ENCODE data around the gene CCR2.
"Not testable (repeated sequence)": the region's sequence is repeated elsewhere in the genome, so short reads cannot be mapped to it uniquely, and the experiment has no call there.

The CCR2 gene

GRCh38 chr3:46372492-46373359, 18.8 kb downstream of the CCR2 start:
- Histone ChIP-seq H3K4me3 (peak overlapping the region in 3 of 7 experiments; percentile 1 to 16 (median 11)), H3K27ac (peak overlapping the region in 5 of 21 experiments; percentile 58 to 85 (median 79))

- H3K27ac ChIP-seq = peak overlapping the region in 3 of 21 experiments; percentile 8 to 48 (median 30)
- H3K4me3 ChIP-seq = no peak overlapping the region
Observed at GRCh38 chr3:46374755-46375154, 20.8 kb downstream of the CCR2 start.

DNA sequence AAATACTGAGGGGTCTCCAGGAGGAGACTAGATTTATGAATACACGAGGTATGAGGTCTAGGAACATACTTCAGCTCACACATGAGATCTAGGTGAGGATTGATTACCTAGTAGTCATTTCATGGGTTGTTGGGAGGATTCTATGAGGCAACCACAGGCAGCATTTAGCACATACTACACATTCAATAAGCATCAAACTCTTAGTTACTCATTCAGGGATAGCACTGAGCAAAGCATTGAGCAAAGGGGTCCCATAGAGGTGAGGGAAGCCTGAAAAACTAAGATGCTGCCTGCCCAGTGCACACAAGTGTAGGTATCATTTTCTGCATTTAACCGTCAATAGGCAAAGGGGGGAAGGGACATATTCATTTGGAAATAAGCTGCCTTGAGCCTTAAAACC, 21.3 kb downstream of the CCR2 start:
- H3K27ac ChIP-seq = peak overlapping the region in 3 of 21 experiments; percentile 8 to 48 (median 30)
- no peak overlapping the region for H3K4me3 ChIP-seq

DNA sequence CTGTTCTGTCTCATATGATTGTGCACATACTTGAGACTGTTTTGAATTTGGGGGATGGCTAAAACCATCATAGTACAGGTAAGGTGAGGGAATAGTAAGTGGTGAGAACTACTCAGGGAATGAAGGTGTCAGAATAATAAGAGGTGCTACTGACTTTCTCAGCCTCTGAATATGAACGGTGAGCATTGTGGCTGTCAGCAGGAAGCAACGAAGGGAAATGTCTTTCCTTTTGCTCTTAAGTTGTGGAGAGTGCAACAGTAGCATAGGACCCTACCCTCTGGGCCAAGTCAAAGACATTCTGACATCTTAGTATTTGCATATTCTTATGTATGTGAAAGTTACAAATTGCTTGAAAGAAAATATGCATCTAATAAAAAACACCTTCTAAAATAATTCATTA, 21.9 kb downstream of the CCR2 start:
- Histone ChIP-seq H3K27ac (peak overlapping the region in 1 of 21 experiments; percentile 30), H3K4me3 (no peak overlapping the region)

DNA sequence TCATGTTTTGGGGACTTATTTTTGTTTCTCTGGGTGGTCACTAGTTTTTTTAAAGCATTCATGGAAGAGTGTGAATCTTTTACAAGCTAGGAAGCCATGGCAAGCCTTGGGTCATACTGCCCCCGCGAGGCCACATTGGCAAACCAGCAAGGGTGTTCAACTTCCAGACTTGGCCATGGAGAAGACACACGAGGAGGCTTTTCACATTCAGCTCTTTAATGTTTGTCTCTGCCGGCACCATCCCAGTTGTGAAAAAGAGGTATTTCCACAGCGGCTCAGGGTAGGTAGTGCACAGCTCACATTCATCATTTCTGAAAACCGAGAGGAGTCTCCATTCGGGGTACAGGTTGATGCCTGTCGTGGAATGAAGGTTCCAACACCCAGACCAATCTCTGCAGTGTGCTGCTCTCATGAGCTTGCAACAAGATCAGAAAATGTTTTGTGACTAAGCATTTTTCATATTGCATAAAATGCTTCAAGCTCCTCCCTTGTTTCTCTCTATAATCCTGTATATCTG, 24.6 kb downstream of the CCR2 start:
- no peak overlapping the region for H3K4me3 ChIP-seq
- H3K27ac ChIP-seq = no peak overlapping the region

DNA sequence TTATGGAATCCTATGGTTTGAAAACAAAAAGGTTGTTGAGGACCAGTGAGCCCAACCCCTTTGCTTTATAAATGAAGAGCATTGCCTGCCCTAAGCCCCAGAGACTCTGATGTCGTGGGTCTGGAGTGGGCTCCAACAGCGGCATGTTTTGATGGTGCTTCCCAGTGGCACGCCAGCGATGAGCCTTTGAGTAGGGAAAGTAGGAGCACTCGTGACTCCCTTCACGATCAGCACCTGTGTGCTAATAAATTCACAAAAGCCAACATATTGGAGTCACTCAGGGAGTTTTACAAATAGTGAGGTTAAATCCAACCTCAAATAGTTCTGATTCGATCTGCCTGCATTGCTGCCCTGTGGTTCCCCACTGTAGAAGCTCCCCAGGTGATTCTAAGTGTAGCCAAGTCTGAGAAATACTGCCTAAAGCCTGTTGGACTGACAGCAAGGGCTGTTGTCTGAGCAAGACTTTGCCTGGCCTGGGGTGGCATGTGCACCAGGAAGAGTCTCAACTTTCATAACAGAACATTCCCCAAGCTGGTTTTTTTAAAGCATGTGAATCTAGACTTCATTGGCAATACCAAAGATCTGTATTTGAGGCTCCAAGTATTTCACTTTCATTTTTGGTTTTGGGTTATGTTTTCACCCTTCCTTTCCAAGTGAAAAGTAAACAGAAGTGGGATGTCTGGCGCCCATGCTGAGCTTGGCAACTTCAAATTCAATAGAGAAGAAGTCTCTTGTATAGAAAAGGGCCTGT, 26.7 kb downstream of the CCR2 start:
- Histone ChIP-seq H3K27ac (peak overlapping the region in 14 of 21 experiments; percentile 0 to 82 (median 48)), H3K4me3 (no peak overlapping the region)

DNA sequence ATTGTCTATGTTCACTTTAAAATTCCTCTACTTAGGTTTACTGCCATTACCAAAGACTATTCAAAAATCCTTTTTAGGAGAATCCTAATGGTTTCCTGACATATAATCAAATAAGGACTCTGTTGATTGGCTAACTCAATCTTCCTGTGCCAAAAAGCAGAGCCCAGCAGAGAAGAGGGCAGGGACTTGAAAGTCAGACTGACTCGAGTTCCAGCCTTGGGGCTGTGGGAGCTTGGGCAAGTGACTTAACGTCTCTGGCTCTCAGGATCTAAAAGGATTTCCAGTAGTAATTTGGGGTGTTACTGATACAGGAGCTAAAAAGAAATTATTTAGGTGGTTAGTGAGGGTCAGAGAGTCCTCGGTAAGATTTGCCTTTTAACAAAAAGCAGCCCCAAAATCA, 27.7 kb downstream of the CCR2 start:
- Histone ChIP-seq H3K4me3 (no peak overlapping the region), H3K27ac (peak overlapping the region in 4 of 21 experiments; percentile 40 to 82 (median 58))

GRCh38 chr3:46383211-46383950, 29.5 kb downstream of the CCR2 start:
- Histone ChIP-seq H3K4me3 (no peak overlapping the region), H3K27ac (peak overlapping the region in 4 of 21 experiments; percentile 8 to 40 (median 21))

GRCh38 chr3:46383951-46384330, 30.0 kb downstream of the CCR2 start:
- peak overlapping the region in 2 of 21 experiments; percentile 24 to 40 for H3K27ac ChIP-seq
- H3K4me3 ChIP-seq = no peak overlapping the region

DNA sequence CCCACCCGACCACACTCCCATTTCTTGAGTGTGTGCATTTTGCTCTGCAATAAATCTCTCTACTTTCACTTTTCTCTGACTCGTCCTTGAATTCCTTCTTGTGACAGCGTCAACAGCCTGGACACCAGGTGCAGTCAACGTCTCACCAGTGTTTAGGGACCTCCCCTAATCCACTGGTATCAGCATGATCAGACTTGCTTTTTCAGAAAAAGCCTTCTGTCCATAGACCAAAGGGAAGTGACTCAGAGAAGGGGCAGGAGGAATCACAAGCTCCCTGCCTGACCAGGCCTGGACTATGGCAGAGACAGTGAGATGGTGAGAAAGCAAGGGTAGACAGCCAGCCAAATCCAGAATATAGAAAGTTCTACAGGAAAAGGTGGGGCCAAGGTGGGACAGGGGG, 32.3 kb downstream of the CCR2 start:
- Histone ChIP-seq H3K27ac (peak overlapping the region in 2 of 21 experiments; percentile 19 to 28), H3K4me3 (no peak overlapping the region)

DNA sequence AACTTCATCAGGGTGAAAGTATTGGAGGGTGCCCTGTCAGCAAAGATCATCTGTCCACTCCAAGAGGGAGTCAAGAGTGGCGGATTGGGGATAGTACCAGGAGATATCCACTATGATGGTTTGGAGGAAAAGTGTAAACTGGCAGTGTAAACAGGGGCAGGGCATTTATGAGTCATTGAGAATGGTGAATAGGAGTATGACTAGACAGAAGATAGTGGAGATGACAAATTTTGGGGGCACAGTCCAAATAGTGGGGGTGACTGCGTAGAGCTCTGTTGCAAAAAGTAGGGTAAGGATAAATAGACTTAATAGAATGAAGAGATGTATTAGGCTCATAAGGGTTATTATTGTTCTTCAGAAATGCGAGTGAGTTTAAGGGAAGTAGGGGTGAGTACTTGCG, 34.9 kb downstream of the CCR2 start:
- not testable (repeated sequence) for H3K27ac ChIP-seq, H3K4me3 ChIP-seq

DNA sequence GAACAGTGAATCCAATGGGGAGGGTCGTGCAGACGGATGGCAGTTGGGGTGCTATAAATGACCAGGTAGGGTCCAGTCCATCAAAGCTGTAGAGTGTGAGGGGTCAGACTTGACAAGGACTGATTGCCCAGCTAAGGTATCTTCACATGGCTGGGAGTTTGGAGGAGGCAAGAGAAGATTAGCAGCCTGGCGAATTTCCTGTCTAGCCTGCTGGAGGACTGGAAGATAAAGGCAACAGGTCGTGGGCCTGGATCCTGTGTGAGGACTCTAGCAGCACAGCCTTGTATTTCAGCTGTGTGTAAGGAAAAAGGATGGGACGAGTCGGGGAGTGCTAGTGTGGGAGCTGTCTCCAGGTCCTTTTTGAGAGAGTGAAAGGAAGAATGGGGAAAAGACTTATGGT, 35.4 kb downstream of the CCR2 start:
- H3K27ac ChIP-seq = no peak overlapping the region
- H3K4me3 ChIP-seq = no peak overlapping the region

GRCh38 chr3:46391526-46391925, 37.6 kb downstream of the CCR2 start:
- not testable (repeated sequence) for H3K4me3 ChIP-seq

DNA sequence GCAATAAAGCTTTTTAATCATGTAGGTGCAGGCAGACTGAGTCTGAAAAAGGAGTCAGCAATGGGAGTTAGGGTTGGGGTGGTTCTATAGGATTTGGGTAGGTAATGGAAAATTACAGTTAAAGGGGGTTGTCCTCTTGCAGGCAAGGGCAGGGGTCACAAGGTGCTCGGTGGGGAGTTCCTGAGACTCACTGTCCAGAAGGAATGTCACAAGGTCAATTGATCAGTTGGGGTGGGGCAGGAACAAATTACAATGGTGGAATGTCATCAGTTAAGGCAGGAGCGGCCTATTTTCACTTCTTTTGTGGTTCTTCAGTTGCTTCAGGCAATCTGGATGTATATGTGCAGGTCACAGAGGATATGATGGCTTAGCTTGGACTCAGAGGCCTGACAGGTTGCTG, 39.1 kb downstream of the CCR2 start:
- H3K27ac ChIP-seq = no peak overlapping the region
- H3K4me3 ChIP-seq = no peak overlapping the region

More at GRCh38 chr3:46391526-46391925, 37.6 kb downstream of the CCR2 start:
- H3K27ac ChIP-seq = not testable (repeated sequence)

GRCh38 chr3:46393554-46394434, 39.9 kb downstream of the CCR2 start:
- H3K27ac ChIP-seq = no peak overlapping the region

DNA sequence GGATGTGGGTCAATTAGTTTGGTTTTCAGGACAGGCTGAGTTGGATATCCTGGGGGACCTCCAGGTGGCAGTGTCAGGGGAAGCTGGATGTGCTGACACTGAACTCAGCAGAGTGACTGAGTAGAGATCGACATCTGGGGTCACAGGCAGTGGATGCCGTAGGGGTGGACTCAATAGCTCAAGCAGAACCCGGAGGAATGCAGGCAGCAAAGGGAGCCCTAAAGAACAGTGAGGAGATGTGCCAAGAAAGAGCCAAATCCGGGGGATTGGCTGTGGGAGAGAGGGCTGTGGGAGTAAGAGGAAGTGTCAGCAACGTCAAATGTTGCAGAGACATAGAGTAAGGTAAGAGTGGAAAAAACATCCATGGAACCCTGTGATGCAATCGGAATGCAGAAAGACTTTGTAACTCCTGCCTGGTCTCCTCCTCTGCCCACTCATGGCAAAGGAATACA, 41.3 kb downstream of the CCR2 start:
- H3K4me3 ChIP-seq = no peak overlapping the region
- no peak overlapping the region for H3K27ac ChIP-seq

More at GRCh38 chr3:46393554-46394434, 39.9 kb downstream of the CCR2 start:
- H3K4me3 ChIP-seq = no peak overlapping the region

- peak overlapping the region in 7 of 21 experiments; percentile 6 to 42 (median 21) for H3K27ac ChIP-seq
- H3K4me3 ChIP-seq = no peak overlapping the region
Observed at GRCh38 chr3:46395766-46396530, 42.0 kb downstream of the CCR2 start.

GRCh38 chr3:46397111-46397510, 43.2 kb downstream of the CCR2 start:
- Histone ChIP-seq H3K27ac (peak overlapping the region in 2 of 21 experiments; percentile 6 to 12), H3K4me3 (no peak overlapping the region)
